HG02884 (cell line): ENCODE measurements around the gene MED26.
"Not testable (repeated sequence)": the region's sequence is repeated elsewhere in the genome, so short reads cannot be mapped to it uniquely, and the experiment has no call there.

Source experiments
- ATAC-seq: cut with Tn5 transposase; IDR thresholded peaks from one replicate; pipeline ENCODE4 v1.9.1; 2021; ENCODE audit warnings: mild to moderate bottlenecking, moderate library complexity; ENCODE audit not compliant: unreplicated experiment

The MED26 gene

DNA sequence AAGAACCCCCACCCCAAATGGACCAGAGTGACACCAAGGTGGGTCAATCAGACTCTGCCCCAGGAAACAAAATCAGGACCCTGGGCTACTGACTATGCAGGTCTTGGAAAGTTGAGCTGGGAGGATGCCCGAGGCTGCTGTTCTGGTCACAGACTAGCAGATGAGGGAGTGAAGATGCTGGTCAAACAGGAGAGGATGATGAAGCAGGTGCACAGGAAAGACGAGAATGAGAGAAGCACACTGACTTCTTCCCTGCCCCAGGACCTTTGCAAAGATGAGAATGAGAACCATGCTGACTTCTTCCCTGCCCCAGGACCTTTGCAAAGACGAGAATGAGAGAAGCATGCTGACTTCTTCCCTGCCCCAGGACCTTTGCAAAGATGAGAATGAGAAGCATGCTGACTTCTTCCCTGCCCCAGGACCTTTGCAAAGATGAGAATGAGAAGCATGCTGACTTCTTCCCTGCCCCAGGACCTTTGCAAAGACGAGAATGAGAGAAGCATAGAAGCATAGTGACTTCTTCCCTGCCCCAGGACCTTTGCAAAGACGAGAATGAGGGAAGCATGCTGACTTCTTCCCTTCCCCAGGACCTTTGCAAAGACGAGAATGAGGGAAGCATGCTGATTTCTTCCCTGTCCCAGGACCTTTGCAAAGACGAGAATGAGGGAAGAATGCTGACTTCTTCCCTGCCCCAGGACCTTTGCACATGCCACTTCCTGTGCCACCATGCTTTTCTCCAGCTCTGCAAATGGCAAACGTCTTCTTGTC lies 23.6 kb upstream of the MED26 start:
- ATAC-seq, result not testable (repeated sequence)

DNA sequence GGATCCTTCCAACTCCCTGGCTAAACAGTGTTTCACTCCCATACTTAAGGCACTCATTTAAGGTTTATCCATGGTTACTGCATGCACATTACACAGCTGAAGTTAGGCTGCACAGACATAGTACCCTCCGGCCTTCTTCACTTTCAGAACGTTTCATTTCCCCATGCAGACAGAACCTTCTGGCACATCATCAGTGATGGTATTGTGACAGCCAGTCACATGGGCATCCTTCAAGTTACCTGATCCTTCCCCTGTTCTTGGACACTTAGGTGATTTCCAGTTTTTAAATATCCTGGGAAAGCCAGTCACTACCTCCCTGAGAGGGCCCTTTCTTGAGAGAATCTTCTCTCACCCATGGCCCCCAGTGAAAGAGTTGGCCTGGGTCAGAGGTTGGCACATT lies 22.8 kb upstream of the MED26 start:
- ATAC-seq, result no peak

DNA sequence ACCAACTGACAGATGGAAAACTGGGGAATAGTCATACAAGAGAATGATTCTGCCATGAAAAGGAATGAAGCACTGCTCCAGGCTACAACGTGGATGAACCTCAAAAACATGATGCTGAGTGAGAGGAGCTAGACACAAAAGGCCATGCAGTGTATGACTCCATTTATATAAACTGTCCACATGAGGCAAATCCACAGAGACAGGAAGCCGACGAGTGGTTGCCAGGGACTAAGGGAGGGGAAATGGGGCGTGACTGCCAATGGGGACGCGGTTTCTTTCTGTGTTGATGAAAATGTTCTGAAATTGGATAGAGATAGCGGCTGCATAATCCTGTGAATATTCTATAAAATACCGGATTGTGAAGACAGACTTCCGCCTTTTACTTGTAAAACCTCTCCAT lies 21.7 kb upstream of the MED26 start:
- ATAC-seq, result no peak

DNA sequence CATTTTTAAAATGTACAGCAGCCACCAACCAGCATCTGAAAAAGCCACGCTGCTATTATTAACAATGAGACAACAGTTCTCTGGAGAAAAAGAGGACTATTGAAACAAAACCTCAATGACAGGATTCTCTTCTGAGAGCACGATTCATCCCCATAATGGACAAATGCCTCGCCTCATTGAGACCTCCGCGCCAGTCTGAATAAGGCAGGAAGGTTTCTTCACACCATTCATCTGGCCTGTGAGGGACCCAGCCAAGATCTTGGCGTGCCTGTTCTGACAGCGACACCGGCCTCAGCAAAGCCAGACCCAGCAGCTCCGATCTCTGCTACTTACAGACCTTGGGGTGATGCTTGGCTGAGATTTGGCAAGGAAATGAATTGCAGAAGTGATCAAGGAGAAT lies 17.1 kb upstream of the MED26 start:
- ATAC-seq, result no peak

DNA sequence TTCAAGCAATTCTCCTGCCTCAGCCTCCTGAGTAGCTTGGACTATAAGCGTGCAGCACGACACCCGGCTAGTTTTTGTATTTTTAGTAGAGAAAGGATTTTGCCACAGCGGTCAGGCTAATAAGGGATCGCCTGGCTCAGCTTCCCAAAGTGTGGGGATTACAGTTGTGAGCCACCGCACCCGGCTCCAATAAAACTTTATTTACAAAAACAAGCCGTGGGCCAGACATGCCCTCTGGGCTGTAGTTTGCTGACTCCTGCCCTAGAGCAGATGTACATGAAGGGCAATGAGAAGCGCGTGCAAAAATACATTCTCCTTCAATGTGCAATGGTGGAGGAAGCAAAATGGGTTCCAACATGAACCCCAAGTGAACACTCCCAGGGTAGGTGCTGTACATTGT lies 13.7 kb upstream of the MED26 start:
- ATAC-seq, result no peak

DNA sequence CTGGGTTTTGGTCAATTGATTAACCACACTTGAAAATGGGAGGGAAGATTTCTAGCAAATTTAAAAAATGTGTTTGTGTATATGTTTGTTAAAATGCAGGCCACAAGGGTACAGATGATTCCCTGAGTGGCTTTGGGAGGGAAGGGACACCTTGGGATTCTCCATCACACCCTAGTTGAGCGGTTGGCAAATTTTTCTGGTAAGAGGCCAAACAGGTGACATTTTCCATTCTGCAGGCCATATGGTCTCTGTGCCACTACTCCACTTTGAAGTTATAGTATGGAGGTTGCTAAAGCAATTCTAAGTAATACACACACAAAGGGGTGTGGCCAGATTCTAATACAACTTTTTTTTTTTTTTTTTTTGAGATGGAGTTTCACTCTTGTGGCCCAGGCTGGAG lies 12.9 kb upstream of the MED26 start:
- no peak for ATAC-seq

DNA sequence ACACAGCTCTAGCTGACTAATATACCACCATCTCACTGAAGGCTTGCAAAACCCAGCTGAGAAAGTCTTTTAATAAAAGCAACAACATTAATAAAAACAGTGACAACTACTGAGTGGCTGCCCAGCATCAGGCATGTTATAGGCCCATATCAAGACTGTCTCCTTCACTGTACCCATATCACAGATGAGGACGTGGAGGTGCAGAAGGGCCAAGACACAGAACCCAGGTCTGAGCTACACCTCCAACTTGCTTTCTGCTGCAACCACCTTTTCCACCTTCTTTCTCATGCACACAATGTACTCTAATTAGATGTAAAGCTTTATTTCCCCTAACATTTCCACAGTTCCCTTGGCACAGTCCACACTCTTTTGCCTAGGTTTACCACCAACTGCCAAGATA lies 10.7 kb upstream of the MED26 start:
- no peak for ATAC-seq

DNA sequence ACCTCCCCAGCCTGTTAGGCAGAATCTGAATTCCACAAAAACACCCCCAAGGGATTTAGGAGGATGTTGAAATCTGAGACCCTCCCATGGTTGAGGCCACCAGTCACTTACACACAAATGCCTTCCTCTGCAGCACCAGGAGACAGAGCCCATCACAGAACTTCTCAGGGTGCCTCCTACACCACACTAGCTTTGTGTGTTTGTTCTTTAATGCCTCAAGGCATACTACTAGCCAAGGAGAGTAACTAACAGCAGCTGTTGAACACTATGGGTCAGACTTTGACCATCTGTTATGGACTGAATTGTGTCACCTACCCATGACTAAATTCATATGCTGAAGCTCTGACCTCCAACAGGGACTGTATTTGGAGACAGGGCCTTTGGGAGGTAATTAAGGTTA lies 9.5 kb upstream of the MED26 start:
- no peak for ATAC-seq

DNA sequence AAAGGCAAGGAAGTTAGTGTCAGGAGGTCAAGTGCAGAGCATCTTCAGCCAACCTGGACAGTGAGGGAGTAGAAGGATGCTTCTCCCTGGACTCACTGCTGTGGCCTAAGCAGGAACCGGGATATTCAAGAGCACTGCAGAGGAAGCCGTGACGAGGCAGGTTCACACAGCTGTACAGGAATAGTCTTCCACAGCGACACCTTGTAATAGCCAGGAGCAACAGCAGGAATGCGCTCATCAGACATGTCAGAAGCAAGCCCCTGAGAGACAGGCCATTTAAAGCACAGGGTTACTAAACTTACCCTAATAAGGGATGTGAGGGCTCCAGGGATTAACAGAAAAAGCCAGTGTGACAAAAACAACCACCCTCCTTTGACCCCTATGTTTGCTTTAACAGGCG lies 3.5 kb upstream of the MED26 start:
- ATAC-seq, result no peak

DNA sequence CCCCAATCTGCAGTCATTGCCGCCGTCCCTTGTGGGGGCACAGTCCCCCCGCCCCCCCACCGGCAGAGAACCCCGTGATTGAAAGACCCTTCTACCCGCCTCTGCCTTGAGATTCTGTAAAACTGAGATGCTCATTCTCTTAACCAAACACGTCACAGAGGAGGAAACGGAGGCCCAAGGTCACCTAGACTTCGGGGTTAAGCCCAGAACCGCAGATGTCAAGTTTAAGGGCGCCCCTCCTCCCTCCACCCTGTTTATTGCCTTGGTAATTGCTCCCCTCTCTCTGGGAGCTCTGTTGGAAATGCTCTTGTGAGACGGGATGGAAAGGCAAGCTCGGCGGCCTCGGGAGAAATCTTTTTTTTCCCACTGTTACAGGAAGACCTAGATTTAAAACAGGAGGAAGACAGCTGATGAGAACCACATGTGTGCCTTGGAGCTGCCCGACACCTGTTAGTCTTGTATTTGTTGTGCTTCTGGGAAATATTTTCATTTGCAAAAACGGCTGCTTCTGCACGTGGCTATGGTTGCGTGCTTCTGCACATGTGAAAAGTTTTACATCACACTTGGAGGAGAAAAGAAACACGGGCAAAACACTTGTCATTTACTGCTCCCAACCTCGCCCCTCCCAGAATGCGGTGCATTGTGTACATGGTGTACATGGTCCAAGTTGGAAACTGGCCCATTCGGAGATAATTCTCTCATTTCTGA lies 1.1 kb upstream of the MED26 start:
- no peak for ATAC-seq

DNA sequence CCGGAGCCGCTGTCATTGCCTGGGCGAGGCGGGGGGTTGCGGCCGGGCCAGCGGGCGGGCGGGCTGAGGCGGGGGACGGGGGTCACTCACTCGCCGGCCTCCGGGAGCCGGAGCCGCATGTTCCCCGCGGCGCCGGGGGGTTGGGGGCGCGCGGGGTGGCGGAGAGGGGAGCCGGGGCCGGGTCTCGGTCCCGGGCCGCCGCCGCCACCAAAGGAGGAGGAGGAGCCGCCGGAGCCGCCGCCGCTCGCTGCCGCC lies 149 bp downstream of the MED26 start:
- ATAC-seq, result no peak

DNA sequence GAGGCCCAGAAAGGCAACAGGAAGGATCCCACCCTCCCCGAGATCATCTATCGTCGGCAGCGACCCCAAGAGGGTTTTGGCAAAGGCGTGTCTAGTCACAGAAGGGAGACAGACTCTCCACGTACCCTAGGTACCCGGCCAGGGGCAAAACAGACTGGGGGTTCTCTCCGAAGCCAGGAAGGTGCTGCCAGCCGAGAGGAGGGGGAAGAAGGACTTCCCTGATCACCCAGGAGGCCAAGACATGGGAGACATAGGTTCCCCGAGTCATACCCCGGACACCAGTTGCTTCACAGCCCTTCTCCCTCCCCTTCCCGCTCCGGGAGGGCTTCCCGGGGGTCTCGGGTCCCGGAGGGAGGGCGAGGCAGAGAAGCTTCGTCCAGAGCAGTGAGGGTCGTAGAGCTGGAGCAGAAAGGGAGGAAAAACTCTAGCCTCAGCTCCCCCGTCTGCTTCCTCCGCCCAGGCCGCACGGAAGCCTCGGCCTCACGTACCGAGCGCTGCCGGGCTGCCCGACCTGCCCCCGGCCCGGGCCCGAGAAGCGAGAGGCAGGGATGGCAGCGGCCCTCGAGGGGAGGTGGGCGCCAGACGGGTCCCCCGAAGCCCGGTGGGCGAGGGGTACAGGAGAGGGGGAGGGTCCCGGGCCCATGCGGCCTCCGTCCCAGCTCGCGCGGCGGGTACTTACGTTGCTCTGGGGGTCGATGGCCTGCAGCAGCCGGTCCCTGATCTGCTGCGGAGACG lies 644 bp downstream of the MED26 start:
- no peak for ATAC-seq

DNA sequence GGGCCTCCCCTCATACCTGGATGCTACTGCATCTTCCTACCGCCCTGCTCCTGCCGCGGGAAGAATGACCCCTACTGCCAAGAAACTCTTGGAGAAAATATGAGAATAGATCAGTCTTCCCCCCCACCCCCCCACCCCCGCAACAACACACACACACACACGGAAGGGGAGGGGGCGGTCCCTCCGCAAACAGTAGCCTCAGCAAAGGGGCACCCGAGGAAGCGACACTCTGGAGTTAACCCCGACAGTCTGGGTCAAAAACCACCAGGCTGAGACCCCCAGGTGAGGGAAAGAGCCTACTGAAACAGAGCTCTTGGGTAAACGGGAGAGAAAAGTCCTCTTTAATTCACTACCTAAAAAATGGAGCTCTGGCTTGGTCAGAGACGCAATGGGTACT lies 1.2 kb downstream of the MED26 start:
- no peak for ATAC-seq

DNA sequence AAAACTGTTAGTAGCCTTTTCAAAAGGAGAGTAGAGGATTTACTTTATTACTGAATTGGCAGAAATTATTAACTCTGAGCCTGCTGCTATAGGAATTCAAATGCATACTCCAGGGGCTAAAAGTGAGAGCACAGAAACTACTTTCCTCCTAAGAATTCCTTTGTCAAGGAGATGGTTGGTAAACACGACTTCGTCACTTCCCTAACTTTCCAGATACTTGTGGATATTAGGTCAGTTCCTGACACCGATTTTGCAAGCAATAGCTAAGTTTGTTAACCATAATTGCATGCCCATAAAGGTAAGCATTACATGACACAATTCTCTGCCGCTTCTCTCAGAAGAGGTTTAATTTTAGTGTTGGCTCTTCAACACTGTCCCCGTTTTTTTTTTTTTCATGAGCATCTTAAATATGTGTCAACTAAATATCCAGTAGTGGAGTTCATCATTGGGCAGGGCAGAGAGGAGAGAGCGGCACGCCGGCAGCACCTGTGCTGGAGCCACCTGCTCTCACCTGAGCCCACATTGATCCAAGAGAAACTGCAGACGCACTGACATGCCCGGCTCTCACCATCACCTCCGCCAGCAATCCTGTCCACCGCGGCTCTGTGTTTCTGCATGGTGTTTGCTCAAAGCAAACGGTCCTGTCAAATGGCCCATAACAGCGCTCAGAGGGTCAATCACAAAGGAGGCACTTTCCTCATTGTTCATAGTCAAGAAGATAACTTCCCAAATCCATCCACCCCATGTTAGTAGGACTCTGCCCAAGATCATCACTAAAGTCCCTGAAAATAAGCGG lies 2.6 kb downstream of the MED26 start:
- no peak for ATAC-seq

DNA sequence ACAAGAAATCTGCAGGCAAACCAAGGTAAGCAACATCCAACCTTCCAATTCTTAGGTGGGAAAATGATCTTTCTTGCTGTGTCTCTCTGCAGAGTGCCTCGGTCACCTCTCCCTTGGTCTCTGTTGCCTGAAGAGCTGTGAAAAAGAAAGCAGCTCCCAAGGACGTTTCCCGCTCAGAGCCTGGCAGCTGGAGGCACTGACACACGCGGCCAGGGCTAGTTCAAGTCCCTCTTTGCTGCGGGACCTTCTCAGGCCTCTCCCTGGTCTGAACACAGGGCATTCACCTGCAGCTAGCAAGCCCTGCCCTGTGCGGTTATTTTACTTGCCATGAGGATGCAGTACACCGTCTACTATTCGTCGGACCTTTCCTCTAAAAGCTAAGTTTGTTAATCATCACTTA lies 3.8 kb downstream of the MED26 start:
- ATAC-seq, result no peak

DNA sequence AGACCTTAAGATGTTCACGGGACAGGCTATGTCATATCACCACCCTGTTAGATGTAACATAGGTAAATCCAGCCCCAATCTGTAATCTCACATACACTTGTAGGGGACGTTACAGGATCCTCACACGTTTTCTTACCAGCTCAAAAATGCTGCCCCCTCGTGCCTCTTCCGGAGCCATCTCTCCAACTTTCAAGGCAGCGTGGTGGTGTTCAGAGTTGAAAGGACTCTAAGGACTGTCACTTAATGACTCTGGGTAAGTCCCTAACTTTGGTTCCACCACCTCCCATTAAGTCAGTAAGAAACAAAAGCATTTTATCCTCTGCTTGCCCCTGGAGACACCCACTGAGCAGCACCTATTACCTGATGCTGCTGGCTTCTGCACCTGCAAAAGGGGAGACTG lies 4.4 kb downstream of the MED26 start:
- ATAC-seq, result no peak

DNA sequence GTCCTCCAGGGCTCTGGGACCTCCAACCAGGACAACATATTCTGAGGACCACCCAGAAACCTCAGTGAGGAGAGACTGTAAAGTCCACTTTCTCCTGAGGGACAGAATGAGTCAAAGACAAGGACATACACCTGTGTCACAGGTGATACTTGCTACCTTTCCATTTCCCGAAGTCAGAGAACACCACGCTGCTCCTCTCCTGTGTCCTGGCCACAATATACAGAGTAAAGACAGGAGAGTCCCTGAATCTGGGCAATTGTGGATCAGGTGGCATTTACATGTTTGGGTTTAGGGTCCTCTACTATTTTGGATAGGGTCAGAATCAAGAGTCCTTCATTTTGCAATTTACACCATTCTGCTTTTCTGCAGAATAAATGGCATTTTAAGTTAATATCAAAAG lies 4.9 kb downstream of the MED26 start:
- ATAC-seq, result no peak

DNA sequence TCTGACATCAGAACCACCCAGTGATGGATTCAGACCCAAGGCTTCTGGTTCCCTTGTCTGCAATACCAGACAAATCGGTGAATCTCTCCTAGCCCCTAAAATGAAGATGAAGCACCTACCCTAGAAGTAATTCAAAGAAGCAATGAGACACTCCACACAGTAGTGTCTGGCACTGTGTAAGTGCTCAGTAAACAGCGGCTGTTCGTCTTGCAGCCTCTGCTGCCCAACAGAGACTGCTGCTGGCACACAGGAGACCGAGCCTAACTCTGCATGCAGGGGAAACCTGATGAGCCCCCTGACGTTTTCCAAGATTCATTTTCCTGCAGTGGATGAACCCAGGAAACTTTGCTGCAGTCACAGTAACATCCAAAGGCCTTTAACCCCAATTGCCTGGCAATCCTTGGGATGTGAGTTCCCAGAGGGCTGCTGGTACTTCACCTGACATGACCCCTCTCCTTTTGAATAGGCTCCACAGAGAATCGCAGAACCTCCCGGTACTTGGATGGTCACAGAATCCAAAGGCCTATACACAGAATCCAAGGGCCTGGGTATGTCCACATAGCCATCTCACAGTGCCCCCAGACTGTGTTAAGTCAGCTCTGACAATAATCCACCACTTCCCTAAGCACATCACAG lies 6.7 kb downstream of the MED26 start:
- ATAC-seq, result no peak

DNA sequence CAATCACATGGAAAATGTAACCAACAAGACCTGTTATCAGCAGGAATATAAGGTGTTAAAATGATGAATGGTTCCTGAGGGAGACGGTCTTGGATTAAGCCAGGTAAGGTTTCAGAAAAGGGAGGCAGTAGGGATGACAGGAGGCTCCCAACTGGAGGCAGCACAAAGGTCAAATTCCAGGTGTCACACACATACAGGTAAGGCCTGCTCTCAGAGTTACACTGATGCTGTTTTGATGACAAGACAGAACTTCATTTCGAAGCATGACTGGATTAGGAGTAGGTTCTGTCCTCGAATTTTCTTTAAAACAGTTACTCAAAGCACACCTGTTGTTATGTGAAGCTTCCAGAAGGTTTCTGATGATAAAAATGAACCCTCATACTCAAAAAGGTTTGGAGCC lies 7.4 kb downstream of the MED26 start:
- no peak for ATAC-seq

DNA sequence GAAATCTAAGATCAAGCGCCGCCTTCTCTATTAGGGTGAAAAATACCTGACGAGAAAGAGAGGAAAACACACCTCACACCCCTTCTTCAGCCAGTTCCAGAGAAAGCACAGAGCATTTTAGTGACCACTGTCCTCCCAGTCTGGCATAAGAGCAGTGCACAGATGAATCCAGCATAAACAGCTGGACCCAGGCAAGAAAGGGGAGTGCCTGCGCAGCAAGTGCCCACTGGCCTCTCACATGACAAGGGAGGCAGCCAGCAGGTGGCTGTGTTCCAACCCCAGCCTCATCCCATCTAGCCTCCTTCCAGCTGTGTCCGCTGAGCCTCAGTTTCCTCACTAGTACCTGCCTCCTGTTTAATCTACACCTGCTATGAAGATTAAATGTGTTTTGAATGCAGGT lies 8.0 kb downstream of the MED26 start:
- ATAC-seq, result no peak

DNA sequence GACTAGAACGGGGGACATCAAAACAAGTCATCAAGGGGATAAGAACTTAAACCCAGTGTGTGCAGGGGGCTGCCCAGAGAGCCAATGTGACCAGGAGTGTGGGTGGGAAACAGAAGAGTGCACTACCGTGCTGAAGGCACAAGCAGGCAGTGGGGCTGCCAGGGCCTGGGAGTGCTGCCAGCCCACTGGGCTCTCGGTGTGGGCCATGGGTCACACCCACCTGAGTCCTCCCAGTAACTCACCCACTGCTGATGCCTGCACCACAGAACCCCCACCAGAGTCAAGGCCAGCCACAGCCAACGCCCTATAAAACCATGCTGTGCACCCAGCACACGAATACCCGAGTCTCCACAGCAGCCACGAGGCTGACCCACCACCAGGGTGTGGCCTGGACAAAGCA lies 8.5 kb downstream of the MED26 start:
- no peak for ATAC-seq
